Right renal pelvis (tissue), 4 donors: ENCODE data around the gene STAG1. TPM values are rescaled to one million over a fixed set of nuclear protein-coding genes. Genes with fewer than 3 reads are reported as not detected.
"Not testable (repeated sequence)": the region's sequence is repeated elsewhere in the genome, so short reads cannot be mapped to it uniquely, and the experiment has no call there.

Source experiments
- DNase-seq, 4 donors: peaks; one replicate each; pipeline ENCODE4 v3.0.0-alpha.2; 2013; ENCODE audit warnings: low read depth in 4 of 4, low spot score in 3 of 4, missing footprints in 1 of 4
- polyA plus RNA-seq, 4 donors: library from polyadenylated mRNA; unstranded; fragments of 120-200 nt; gene quantifications; one replicate each; pipeline ENCODE4 v1.2.1, GENCODE V29; 2013; ENCODE audit not compliant: insufficient read length in 4 of 4

STAG1 gene
- polyA plus RNA-seq, 4 donors, result 43.0 to 55.3 (median 53.7) TPM

DNA sequence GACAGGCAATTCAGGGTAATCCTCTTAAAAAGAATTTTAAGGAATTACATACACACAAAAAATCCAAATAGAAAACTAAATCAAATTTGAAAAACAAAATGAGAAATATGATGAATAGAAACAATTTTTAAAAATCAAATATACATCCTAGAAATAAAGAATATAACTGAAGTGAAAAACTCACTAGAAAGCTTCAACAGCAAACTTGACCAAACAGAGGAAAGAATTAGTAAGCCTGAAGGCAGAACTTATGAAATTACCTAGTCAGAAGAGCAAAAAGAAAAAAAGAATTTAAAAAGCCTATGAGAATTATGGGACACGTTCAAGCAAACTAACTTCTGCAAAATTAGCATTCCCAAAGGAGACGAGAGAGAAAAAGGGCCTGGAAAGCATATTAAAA, 296.0 kb downstream of the STAG1 start:
- no peak for DNase-seq

DNA sequence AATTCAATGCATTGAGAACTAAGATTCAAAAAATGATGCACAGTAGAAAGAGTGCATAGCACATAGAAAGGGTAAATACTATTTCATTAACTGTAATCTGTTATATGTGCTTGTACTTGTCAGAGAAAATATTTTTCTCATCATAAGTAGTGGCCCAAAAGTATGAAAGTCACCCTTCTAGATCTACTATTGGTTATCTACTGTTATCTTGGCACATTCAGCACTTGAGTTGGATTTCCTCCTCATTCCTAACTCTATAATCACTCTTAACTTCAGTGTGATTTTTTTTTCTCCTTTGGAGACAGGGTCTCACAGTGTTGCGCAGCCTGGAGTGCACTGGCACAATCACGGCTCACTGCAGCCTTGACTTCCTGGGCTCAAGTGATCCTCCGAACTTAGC, 307.6 kb downstream of the STAG1 start:
- DNase-seq, result no peak

DNA sequence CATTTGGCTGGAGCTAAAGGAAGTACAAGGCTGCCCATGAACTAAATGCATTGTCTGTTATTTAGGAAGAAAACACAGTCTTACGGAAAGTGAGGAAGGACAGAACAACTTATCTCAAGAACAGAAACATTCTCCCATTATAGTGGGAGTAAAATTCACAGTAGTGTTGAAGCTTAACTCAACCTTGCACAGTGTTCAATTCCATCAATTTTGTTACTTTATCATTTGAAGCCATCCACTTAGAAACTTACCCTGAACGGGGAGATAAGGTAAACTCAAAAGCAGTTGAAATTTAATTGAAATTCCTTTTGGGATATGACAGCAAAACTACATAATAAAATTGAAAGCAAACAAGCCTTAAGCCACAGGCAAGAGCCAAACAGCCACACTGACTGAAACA, 315.1 kb downstream of the STAG1 start:
- no peak for DNase-seq

DNA sequence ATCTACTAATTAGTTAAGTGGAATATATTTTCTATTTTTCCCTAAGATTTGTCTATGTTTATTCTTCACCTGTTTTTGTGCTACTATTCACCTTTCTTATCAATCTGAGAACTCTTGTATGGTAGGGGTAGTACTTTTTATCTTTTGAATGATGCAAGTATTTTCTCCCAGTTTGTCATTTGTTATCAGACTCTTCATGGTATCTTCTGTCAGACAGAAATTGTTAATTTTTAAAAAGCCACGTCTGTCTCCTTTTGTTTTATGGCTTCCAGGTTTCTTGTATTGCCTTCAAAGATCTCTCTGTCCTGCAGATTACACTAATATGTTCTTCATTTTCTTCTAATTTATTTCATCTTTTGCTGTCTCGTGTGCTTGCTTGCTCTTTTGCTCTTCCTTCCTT, 317.7 kb downstream of the STAG1 start:
- DNase-seq, result no peak

DNA sequence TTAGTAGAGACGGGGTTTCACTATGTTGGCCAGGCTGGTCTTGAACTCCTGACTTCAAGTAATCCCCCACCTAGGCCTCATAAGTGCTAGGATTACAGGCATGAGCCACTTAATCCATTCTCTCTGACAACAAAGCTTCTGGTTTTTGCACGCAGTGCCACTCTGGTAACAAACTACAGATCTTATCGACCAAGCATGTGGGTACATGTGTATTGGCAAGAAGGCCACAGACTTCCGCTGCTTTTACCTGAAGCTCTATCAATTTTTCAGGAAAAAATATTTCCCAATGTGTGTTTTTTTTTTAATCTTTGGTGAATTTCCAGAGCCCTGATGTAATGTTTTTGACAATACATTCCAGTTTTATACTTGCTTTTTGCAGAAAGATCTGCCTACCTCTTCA, 319.5 kb downstream of the STAG1 start:
- no peak for DNase-seq

DNA sequence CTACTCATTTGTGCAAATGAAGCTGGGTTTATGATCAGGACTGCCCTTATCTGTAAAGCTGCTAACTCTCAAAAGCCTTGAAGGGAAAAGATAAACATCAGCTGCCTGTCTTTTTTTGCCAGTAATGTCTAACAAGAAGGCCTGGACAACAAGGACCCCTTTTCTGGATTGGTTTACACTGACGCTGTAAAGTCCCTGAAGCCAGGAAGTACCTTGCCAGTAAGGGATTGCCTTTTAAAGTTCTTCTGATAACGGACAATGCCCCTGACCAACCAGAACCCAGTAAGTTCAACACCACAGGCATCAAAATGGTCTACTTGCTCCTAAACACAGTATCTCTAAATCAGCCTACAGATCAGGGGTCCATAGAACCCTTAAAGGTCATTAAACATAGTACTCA, 324.0 kb downstream of the STAG1 start:
- no peak for DNase-seq

DNA sequence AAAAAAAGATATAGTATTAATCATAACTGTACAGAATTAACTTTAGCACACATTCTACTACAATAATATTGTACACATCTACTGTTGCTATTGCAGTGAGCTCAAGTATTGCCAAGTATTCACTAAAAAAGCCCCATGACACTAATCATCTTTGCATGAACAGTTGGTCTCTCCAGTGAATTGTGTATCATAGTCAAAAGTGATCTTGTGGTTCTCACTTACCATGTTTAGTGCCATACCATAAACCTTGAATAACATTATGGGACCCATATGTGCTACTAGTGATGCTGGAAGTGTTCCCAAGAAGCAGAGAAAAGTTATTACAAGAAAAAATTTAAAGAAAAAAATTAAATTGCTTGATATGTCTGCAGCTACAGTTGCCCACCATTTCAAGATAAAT, 324.9 kb downstream of the STAG1 start:
- no peak for DNase-seq

DNA sequence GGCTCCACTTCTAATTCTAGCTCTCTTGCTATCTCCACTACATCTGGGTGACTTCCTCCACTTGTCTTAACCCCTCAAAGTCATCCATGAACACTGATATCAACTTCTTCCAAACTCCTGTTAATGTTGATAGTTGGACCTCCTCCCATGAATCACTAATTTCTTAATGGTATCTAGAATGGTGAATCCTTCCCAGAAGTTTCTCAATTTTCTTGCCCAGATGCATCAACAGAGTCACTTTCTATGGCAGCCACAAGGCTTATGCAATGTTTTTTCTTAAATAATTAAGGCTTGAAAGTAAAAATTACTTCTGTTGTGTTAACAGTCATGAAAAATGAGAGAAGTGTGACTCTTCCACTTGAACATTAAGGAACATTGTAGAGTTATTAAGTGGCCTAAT, 337.7 kb downstream of the STAG1 start:
- DNase-seq, result no peak

DNA sequence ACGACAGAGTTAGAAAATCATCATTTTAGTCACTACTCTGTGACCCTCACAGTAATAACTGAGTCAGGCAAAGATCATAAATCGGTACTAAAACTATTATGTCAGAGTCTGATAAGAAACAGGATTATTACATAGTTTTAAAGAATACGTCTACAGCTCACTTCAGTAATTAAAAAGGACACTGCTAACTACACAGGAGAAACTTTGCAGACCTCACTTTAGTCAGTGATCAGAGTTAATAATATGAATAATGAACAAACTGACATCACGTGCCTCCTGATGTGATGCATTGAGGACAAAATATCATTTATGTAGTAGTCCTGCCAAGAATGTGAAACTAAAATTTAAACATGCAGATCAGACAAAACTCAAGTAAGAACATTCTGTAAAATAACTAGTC, 339.9 kb downstream of the STAG1 start:
- DNase-seq, result no peak

DNA sequence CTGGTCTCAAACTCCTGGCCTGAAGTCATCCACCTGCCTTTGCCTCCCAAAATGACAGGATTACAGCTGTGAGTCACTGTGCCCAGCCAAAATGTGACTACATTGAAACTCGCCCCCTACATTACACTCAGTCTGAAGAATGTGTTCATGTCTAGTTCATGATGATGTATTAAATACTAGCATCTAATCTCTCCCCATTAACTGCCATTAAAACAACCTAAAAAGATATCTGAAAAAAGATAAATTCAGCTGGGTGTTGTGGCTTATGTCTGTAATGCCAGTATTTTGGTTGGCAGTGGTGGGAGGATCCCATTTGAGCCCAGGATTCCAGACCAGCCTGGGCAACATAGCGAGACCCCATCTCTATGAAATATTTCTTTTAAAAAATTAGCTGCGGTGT, 342.6 kb downstream of the STAG1 start:
- no peak for DNase-seq

DNA sequence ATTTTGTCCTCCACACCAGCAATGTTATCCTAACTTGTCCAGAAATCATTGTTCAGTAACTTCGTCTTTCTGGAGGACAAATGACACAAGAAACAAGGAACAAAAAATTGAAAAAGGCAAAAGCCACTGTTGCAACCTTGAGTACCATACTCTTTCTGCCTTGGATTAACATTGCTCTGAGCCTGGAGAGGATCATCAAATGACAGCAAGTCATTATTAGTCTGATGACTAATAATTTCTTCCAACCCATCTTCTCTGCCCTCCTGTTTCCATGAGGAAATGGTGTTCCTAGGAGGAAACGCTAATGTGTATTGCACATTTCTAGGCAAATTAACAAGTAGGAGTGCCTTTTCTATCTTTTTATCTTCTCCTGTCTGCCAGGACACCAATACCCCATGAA, 348.1 kb downstream of the STAG1 start:
- DNase-seq, result no peak

DNA sequence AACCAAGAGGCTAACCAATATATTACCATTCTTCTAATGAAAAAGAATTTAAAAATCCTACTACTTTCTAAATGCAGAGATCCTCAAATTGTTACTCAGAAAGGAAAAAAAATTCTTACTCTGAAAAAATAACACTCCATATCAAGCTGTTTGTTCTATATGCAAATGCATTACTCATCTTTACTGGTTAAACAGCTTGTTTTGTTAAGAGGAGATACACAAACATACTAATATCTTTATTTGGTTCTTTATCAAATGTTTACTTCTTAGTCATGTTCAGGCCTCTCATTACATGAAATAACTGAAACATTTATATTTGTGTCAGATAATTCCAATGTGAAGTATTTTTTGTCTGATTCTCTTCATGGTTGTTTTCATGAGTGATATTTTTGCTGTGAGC, 355.3 kb downstream of the STAG1 start:
- DNase-seq, result no peak

DNA sequence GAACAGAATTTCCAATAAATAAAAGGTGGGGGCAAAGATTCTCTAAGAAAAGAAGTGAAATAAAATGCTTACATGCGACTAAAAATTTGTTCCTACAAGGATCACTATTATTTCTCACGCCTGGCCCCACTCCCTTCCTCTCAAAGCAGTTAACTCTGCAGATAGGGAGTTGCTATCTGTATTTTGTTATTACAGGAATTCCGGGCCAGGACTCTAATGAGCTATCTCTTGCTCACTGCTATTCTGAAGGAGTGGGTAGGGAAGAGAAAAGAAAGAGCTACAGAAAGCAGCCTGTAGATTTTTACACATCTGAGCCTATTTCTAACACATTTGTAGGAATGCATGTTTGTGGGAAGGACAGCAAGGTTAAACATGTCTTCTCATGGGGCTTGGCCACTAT, 361.6 kb downstream of the STAG1 start:
- no peak for DNase-seq

DNA sequence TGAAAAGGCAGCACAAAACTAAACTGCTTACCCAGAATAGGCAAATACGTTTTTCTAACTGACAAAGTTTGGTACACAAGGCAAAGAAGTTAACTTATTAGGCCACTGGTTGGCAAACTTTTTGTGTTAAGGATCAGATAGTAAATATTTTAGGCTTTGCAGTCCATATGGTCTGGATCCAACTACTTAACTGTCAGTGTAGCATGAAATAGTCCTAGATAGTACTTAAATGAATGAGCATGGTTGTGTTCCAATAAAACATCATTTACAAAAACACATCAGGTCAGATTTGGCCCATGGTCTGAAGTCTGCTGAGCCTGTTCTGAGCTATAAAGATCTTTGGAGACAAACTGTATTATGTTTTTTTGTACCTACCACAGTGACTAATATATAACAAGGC, 365.1 kb downstream of the STAG1 start:
- DNase-seq, result no peak

DNA sequence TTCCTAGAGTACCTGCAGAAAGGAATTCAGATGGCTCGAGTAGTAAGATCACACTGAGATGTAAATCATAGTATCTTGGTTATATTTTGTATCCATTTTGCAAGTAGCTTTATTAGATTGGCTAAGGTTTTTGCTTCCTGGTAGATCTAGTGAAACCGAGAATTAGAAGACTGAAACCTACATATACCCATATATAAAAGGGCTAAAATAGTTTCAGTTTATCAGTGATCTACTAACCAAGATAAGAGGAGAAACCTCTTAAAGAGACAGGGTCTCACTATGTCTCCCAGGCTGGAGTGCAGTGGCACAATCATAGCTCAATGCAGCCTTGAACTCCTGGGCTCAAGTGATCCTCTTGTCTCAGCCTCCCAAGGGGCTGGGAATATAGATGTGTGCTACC, 366.7 kb downstream of the STAG1 start:
- no peak for DNase-seq

DNA sequence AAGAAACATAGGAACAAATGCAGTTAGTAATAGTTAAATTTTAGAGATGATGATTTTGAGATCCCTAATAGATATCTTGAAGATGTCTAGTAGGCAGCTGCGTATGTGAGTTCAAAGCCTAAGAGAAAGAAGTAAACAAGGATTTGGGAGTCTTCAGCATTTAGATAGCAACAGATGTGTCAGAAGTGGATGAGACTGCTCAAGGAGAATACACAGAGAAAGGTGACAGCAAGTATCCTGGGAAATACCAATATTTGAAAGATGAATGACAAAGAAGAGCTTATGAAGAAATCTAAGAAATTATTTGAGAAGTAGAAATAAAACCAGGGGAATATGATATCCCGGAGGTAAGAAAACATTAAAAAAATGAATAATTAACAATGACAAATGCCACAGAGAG, 371.1 kb downstream of the STAG1 start:
- DNase-seq, result no peak

DNA sequence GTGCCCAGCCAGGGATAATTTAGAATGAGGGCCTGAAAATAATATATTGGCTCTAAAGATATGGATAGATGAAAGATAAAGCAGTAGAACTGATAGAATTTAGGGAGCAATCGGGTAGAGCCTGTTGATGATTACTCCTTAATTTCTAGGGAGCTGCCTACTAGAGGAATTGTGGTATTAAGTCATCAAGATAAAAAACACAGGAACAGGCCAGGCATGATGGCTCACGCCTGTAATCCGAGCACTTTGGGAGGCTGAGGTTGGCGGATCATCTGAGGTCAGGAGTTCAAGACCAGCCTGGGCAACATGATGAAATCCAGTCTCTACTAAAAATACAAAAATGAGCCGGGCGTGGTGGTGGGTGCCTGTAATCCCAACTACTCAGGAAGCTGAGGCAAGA, 371.6 kb downstream of the STAG1 start:
- DNase-seq, result no peak

DNA sequence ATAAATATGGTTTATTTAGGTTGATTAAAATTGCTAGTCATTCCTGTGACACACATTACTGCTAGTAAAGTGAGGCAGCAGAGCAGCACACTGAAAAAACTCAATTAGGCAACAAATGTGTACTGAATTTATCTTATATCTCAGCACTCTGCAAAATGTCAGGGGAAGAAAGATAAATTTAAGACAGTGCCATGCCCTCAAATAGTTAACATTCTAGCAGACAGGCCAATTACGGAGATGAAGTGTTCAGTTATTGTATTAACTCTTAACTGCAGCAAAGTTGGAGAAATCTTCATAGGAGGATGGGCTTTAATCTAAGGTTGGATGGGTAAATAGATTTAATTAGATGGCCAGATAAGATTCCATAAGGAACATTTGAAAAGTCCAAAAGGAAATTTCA, 374.2 kb downstream of the STAG1 start:
- no peak for DNase-seq

DNA sequence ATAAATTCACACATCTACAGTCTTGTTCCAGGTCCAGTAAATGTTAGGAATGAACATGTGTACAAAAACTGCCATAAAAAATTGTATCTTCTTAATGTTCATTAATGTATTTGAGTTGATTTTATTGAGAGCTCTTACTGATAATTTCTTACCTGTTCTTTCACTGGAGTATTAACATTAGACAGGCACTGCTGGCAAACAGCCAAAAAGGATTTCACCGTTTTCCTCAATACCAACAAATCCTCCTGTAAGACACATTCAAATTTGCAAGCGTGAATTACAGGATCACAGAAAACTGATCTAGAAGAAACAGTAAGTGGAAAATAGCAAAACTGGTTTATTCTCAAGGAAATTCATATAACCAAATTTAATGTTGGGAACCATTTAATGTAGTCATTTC, 374.7 kb downstream of the STAG1 start:
- DNase-seq, result no peak

DNA sequence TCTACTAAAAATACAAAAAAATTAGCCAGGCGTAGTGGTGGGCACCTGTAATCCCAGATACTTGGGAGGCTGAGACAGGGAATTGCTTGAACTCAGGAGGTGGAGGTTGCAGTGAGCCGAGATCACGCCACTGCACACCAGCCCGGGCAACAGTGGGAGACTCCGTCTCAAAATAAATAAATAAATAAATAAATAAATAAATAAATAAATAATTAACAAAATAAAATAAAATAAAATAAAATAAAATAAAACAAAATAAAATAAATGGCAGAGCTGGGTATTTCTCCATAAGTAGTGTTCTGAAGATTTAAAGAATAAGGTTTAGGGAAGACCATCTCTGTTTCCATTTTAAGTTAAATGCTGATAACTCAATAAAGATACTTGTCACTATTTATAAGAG, 376.4 kb downstream of the STAG1 start:
- DNase-seq, result not testable (repeated sequence)

DNA sequence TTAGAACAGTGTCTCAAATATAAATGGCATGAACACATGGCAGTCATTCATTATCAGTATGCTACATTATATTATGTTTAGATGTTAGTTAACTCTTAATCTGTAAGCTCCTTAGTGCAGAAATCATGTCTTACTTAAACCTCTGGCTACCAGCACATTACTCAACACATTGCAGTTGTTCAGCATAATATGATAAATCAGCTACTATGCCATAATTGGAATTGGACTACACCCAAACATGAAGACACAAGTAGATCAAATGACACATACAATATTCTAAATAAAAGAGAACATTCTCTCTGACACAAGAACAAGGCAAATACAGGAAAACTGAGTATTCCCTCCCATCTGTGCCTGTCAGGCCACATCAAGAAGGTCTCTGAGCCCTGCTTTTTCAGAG, 385.9 kb downstream of the STAG1 start:
- no peak for DNase-seq

DNA sequence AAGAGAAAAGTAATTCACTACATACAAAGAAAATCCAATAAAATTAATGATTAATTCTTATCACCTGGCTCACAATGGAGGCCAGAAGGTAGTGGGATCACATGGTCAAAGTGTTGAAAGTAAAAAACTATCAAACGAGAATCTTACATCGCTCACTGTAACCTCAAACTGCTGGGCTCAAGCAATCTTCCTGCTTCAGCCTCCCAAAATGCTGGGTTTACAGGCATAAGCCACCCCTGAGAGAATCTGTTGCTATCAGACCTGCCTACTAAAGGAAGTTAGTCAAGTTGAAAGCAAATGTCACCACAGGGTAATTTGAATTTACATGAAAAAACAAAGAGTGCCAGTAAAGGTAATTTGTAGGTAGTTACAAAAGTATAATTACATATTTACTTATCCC, 398.7 kb downstream of the STAG1 start:
- no peak for DNase-seq

DNA sequence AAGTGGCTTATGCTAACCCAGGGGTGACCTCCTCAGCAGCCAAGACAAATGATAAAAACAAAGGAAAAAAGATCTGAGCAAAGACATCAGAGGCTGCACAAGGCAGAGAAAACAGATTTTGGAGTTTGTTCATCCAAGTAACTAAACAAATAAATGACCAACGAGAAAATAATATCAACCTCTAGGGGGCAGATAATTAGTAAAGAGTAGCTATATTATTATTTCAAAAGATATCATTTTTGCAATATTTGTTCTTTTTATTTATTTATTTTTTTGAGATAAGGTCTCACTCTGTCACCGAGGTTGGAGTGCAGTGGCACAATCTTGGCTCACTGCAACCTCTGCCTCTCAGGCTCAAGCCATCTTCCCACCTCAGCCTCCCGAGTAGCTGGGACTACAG, 400.3 kb downstream of the STAG1 start:
- DNase-seq, result no peak

DNA sequence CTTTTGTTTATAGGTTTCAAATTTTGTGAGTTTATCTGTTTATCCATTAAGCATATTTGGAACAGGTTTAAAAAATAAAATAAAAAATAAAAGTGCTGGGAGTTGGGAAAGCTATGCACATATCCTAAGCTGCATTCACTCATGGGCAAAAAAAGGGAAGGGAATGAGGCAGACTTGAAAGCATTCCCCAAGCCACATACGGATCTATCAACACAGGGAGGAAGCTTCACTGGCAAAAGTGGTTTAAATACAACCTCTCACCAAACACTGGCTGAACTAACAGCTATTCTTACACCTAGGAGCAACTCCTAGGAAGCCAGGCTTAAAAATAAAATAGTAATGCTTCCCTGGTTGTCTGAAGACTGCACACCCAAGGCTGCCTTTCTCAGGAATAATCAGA, 400.8 kb downstream of the STAG1 start:
- no peak for DNase-seq
